ENCODE measurements around the gene LYRM1. TPM values are rescaled to one million over a fixed set of nuclear protein-coding genes. Genes with fewer than 3 reads are reported as not detected.
"Not testable (repeated sequence)": the region's sequence is repeated elsewhere in the genome, so short reads cannot be mapped to it uniquely, and the experiment has no call there.

Gene LYRM1
- total RNA-seq, 4 donors from 2014 or later: 24.3 to 27.3 (median 25.5) TPM

GRCh38 chr16:20928774-20929411 is 28.3 kb downstream of the LYRM1 start:
- H3K4me3 ChIP-seq (ENCODE audit: low read depth, poor library complexity, severe bottlenecking): no peak overlapping the region
- WGBS, 2 donors: 85 to 90% methylated on average over 5 of the region's 5 CpGs
- TF ChIP-seq CTCF (IDR thresholded peaks at IDR 0.05) (no peak), POLR2A (IDR thresholded peaks at IDR 0.05) (no peak)
- intact Hi-C loops (cut with DNase I; ENCODE audit: low total_unique reads): no loop called here
- no peak for DNase-seq (ENCODE audit: low spot score in 2 of 2)

GRCh38 chr16:20929676-20930364 is 29.2 kb downstream of the LYRM1 start:
- DNase-seq (ENCODE audit: low spot score in 2 of 2); H3K4me3 ChIP-seq (ENCODE audit: low read depth, poor library complexity, severe bottlenecking); intact Hi-C loops (cut with DNase I; ENCODE audit: low total_unique reads): not testable (repeated sequence)
- WGBS, 2 donors: 73 to 77% methylated on average over 10 of the region's 10 CpGs

- intact Hi-C loops (cut with DNase I; ENCODE audit: low total_unique reads): no loop called here
- no peak overlapping the region for H3K4me3 ChIP-seq (ENCODE audit: low read depth, poor library complexity, severe bottlenecking)
- 69 to 77% methylated on average over 1 of the region's 1 CpG for WGBS, 2 donors
- TF ChIP-seq CTCF (IDR thresholded peaks at IDR 0.05) (no peak), POLR2A (IDR thresholded peaks at IDR 0.05) (no peak)
- no peak for DNase-seq (ENCODE audit: low spot score in 2 of 2)
Observed at GRCh38 chr16:20930365-20930690, 29.8 kb downstream of the LYRM1 start.

GRCh38 chr16:20931066-20931600 is 30.6 kb downstream of the LYRM1 start:
- TF ChIP-seq CTCF (IDR thresholded peaks at IDR 0.05): no peak
- no peak for TF ChIP-seq POLR2A (IDR thresholded peaks at IDR 0.05)
- intact Hi-C loops (cut with DNase I; ENCODE audit: low total_unique reads): no loop called here
- WGBS, 2 donors: 32 to 50% methylated on average over 5 of the region's 5 CpGs
- DNase-seq (ENCODE audit: low spot score in 2 of 2): no peak
- no peak overlapping the region for H3K4me3 ChIP-seq (ENCODE audit: low read depth, poor library complexity, severe bottlenecking)

GRCh38 chr16:20933589-20933988 is 33.0 kb downstream of the LYRM1 start:
- intact Hi-C loops (cut with DNase I; ENCODE audit: low total_unique reads): no loop called here
- no peak for DNase-seq (ENCODE audit: low spot score in 2 of 2)
- H3K4me3 ChIP-seq (ENCODE audit: low read depth, poor library complexity, severe bottlenecking): no peak overlapping the region
- TF ChIP-seq CTCF (IDR thresholded peaks at IDR 0.05): no peak
- TF ChIP-seq POLR2A (IDR thresholded peaks at IDR 0.05): no peak

GRCh38 chr16:20937736-20938135 is 37.2 kb downstream of the LYRM1 start:
- no peak for DNase-seq (ENCODE audit: low spot score in 2 of 2)
- intact Hi-C loops (cut with DNase I; ENCODE audit: low total_unique reads): loop anchor here (5.0 kb wide), 1 partner anchor 530 kb away; the partner anchor contains the start of gene ACSM5
- 87 to 90% methylated on average over 6 of the region's 6 CpGs for WGBS, 2 donors
- no peak overlapping the region for H3K4me3 ChIP-seq (ENCODE audit: low read depth, poor library complexity, severe bottlenecking)
- no peak for TF ChIP-seq CTCF (IDR thresholded peaks at IDR 0.05)
- no peak for TF ChIP-seq POLR2A (IDR thresholded peaks at IDR 0.05)

Data from lower leg skin (tissue), 4 donors.